ENCODE data around the gene ZNF747. TPM values are rescaled to one million over a fixed set of nuclear protein-coding genes. Genes with fewer than 3 reads are reported as not detected.

The ZNF747 gene
- total and polyA plus RNA-seq, 10 of the 15 experiments (the other 5 are each of a cell fraction or from before 2014, with no cell fraction given), result 1.0 to 13.0 (median 7.2) TPM

DNA sequence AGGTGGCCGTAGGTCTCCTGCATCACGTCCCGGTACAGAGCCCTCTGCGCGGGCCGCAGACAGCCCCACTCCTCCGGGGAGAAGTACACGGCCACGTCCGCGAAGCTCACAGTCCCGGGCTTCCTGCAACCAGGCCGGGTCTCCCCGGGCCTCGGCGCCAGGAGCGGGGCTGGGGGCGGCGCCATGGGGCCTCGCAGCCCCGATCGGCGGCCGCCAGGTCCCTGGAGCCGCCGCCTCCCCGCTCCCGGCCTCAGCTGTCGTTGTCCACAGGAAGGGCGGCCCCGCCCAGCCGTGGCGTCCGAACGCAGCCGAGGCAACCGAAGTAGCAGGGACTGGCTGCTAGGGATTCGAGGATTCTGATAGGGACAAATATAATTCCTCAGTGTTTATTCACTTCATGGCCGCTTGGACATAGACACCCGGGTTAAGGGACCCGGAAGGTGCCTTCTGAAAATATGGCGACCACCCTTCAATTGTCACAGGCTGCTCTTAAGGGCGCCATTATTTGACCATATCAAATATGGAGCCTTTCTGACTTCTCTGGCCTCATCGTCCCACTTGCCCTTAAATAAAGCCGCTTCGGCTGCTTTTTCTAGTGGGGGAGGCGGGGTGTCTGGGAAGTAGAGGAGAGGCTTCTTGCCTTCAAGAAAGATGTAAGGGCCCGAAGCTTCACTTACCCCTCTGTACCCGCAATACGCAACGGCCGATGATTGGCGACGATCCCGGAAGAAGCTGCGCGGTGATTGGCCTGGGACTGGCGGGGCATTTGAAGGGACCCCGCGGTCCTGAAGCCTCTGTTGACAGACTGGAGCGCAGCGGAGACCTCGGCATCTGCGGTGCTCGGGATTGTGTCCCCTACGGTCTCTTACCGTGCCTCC lies 37.0 kb upstream of the ZNF747 start, which contains the start of gene ZNF688 (continued):
- TF ChIP-seq, protein P1, sequence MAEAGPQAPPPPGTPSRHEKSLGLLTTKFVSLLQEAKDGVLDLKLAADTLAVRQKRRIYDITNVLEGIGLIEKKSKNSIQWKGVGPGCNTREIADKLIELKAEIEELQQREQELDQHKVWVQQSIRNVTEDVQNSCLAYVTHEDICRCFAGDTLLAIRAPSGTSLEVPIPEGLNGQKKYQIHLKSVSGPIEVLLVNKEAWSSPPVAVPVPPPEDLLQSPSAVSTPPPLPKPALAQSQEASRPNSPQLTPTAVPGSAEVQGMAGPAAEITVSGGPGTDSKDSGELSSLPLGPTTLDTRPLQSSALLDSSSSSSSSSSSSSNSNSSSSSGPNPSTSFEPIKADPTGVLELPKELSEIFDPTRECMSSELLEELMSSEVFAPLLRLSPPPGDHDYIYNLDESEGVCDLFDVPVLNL (IDR thresholded peaks at IDR 0.05; ENCODE audit: low read depth, low read length), result peak; percentile 98
- TF ChIP-seq CREM (IDR thresholded peaks at IDR 0.05; ENCODE audit: low read depth) (peak; percentile 93), CREB1 (IDR thresholded peaks at IDR 0.05; ENCODE audit: low read depth) (peak; percentile 92), ZNF217 (IDR thresholded peaks at IDR 0.05) (0 out of 2 replicates have a peak, but pooled peaks have one; percentile 47), SMAD1 (IDR thresholded peaks at IDR 0.05; ENCODE audit: low read depth, partially characterized antibody) (peak; percentile 53), SUZ12 (IDR thresholded peaks at IDR 0.05; ENCODE audit: unreplicated experiment) (no peak), POLR2AphosphoS2 (IDR thresholded peaks at IDR 0.05; ENCODE audit: low read depth, low read length) (0 out of 2 replicates have a peak, but pooled peaks have one; percentile 29), ZZZ3 (IDR thresholded peaks at IDR 0.05; ENCODE audit: control insufficient read depth, insufficient read length, low read depth) (no peak)
- TF ChIP-seq, protein P2, sequence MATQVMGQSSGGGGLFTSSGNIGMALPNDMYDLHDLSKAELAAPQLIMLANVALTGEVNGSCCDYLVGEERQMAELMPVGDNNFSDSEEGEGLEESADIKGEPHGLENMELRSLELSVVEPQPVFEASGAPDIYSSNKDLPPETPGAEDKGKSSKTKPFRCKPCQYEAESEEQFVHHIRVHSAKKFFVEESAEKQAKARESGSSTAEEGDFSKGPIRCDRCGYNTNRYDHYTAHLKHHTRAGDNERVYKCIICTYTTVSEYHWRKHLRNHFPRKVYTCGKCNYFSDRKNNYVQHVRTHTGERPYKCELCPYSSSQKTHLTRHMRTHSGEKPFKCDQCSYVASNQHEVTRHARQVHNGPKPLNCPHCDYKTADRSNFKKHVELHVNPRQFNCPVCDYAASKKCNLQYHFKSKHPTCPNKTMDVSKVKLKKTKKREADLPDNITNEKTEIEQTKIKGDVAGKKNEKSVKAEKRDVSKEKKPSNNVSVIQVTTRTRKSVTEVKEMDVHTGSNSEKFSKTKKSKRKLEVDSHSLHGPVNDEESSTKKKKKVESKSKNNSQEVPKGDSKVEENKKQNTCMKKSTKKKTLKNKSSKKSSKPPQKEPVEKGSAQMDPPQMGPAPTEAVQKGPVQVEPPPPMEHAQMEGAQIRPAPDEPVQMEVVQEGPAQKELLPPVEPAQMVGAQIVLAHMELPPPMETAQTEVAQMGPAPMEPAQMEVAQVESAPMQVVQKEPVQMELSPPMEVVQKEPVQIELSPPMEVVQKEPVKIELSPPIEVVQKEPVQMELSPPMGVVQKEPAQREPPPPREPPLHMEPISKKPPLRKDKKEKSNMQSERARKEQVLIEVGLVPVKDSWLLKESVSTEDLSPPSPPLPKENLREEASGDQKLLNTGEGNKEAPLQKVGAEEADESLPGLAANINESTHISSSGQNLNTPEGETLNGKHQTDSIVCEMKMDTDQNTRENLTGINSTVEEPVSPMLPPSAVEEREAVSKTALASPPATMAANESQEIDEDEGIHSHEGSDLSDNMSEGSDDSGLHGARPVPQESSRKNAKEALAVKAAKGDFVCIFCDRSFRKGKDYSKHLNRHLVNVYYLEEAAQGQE (IDR thresholded peaks at IDR 0.05; ENCODE audit: low read depth, low read length), result no peak
- TF ChIP-seq, protein P3, sequence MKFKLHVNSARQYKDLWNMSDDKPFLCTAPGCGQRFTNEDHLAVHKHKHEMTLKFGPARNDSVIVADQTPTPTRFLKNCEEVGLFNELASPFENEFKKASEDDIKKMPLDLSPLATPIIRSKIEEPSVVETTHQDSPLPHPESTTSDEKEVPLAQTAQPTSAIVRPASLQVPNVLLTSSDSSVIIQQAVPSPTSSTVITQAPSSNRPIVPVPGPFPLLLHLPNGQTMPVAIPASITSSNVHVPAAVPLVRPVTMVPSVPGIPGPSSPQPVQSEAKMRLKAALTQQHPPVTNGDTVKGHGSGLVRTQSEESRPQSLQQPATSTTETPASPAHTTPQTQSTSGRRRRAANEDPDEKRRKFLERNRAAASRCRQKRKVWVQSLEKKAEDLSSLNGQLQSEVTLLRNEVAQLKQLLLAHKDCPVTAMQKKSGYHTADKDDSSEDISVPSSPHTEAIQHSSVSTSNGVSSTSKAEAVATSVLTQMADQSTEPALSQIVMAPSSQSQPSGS (IDR thresholded peaks at IDR 0.05; ENCODE audit: low read length), result no peak; the same call in 1 of the 2 replicates
- TF ChIP-seq, protein P4, sequence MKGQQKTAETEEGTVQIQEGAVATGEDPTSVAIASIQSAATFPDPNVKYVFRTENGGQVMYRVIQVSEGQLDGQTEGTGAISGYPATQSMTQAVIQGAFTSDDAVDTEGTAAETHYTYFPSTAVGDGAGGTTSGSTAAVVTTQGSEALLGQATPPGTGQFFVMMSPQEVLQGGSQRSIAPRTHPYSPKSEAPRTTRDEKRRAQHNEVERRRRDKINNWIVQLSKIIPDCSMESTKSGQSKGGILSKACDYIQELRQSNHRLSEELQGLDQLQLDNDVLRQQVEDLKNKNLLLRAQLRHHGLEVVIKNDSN (IDR thresholded peaks at IDR 0.05; ENCODE audit: borderline replicate concordance, extremely low read length, insufficient read depth, low read depth, low read length), result no peak
- TF ChIP-seq, protein P5, sequence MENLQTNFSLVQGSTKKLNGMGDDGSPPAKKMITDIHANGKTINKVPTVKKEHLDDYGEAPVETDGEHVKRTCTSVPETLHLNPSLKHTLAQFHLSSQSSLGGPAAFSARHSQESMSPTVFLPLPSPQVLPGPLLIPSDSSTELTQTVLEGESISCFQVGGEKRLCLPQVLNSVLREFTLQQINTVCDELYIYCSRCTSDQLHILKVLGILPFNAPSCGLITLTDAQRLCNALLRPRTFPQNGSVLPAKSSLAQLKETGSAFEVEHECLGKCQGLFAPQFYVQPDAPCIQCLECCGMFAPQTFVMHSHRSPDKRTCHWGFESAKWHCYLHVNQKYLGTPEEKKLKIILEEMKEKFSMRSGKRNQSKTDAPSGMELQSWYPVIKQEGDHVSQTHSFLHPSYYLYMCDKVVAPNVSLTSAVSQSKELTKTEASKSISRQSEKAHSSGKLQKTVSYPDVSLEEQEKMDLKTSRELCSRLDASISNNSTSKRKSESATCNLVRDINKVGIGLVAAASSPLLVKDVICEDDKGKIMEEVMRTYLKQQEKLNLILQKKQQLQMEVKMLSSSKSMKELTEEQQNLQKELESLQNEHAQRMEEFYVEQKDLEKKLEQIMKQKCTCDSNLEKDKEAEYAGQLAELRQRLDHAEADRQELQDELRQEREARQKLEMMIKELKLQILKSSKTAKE (IDR thresholded peaks at IDR 0.05; ENCODE audit: low read depth, poor library complexity, severe bottlenecking), result peak; percentile 75
- TF ChIP-seq, protein P6, sequence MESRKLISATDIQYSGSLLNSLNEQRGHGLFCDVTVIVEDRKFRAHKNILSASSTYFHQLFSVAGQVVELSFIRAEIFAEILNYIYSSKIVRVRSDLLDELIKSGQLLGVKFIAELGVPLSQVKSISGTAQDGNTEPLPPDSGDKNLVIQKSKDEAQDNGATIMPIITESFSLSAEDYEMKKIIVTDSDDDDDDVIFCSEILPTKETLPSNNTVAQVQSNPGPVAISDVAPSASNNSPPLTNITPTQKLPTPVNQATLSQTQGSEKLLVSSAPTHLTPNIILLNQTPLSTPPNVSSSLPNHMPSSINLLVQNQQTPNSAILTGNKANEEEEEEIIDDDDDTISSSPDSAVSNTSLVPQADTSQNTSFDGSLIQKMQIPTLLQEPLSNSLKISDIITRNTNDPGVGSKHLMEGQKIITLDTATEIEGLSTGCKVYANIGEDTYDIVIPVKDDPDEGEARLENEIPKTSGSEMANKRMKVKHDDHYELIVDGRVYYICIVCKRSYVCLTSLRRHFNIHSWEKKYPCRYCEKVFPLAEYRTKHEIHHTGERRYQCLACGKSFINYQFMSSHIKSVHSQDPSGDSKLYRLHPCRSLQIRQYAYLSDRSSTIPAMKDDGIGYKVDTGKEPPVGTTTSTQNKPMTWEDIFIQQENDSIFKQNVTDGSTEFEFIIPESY (IDR thresholded peaks at IDR 0.05), result no peak
- TF ChIP-seq, protein P7, sequence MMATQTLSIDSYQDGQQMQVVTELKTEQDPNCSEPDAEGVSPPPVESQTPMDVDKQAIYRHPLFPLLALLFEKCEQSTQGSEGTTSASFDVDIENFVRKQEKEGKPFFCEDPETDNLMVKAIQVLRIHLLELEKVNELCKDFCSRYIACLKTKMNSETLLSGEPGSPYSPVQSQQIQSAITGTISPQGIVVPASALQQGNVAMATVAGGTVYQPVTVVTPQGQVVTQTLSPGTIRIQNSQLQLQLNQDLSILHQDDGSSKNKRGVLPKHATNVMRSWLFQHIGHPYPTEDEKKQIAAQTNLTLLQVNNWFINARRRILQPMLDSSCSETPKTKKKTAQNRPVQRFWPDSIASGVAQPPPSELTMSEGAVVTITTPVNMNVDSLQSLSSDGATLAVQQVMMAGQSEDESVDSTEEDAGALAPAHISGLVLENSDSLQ (IDR thresholded peaks at IDR 0.05), result peak; percentile 65; the same call in 1 of the 2 replicates
